Astrocyte (in vitro differentiated cells and primary cell): ENCODE measurements around the gene CREB3L2. TPM values are rescaled to one million over a fixed set of nuclear protein-coding genes. Genes with fewer than 3 reads are reported as not detected.

Experiments
- DNase-seq: peaks from one replicate; pipeline ENCODE4 v3.0.0-alpha.2; 2010; ENCODE audit warnings: low read depth
- FAIRE-seq: peaks from 2 replicates; lab custom pipeline; 2011; peaks lifted over from hg19 to GRCh38; lab: Jason Lieb, UNC
- H2AFZ ChIP-seq: 2 replicates; pipeline ENCODE4 v1.6.0; 2012; ENCODE audit warnings: low read depth, low read length, inconsistent platforms
- H3K27ac ChIP-seq: 2 replicates; pipeline ENCODE4 v1.5.1; 2011; ENCODE audit warnings: low read depth, low read length, inconsistent platforms
- H3K27me3 ChIP-seq: 2 replicates; pipeline ENCODE4 v1.6.0; 2011; ENCODE audit warnings: low read length, inconsistent platforms; ENCODE audit not compliant: insufficient read depth
- H3K36me3 ChIP-seq: 2 replicates; pipeline ENCODE4 v1.5.1; 2011; ENCODE audit warnings: low read length, inconsistent platforms; ENCODE audit not compliant: insufficient read depth
- H3K4me1 ChIP-seq: 2 replicates; pipeline ENCODE4 v1.5.1; 2011; ENCODE audit warnings: low read length, inconsistent platforms; ENCODE audit not compliant: insufficient read depth
- H3K4me2 ChIP-seq: 2 replicates; pipeline ENCODE4 v1.6.0; 2012; ENCODE audit warnings: low read length, inconsistent platforms
- H3K4me3 ChIP-seq: 2 replicates; pipeline ENCODE4 v1.5.1; 2011; ENCODE audit warnings: low read depth, mild to moderate bottlenecking, low read length, inconsistent platforms; ENCODE audit not compliant: insufficient read depth
- H3K79me2 ChIP-seq: 2 replicates; pipeline ENCODE4 v1.6.0; 2012; ENCODE audit warnings: mild to moderate bottlenecking, low read length, inconsistent platforms; ENCODE audit not compliant: insufficient read depth
- H3K9ac ChIP-seq: 2 replicates; pipeline ENCODE4 v1.6.0; 2012; ENCODE audit warnings: mild to moderate bottlenecking, low read length, inconsistent platforms
- H3K9me3 ChIP-seq: 2 replicates; pipeline ENCODE4 v1.5.1; 2012; ENCODE audit warnings: low read depth, mild to moderate bottlenecking, low read length, inconsistent platforms; ENCODE audit not compliant: insufficient read depth
- H4K20me1 ChIP-seq: 2 replicates; pipeline ENCODE4 v1.6.0; 2012; ENCODE audit warnings: low read length, inconsistent platforms; ENCODE audit not compliant: insufficient read depth
- H3K27ac Mint-ChIP-seq: one replicate; pipeline ENCODE4 v1.8.0; 2021; ENCODE audit warnings: mild to moderate bottlenecking, mixed read lengths; ENCODE audit not compliant: unreplicated experiment
- H3K27me3 Mint-ChIP-seq: one replicate; pipeline ENCODE4 v1.8.0; 2021; ENCODE audit warnings: low read depth, mixed read lengths; ENCODE audit not compliant: unreplicated experiment
- H3K36me3 Mint-ChIP-seq: one replicate; pipeline ENCODE4 v1.8.0; 2021; ENCODE audit warnings: low read depth, mixed read lengths; ENCODE audit not compliant: unreplicated experiment
- H3K4me1 Mint-ChIP-seq: one replicate; pipeline ENCODE4 v1.8.0; 2021; ENCODE audit warnings: low read depth, mixed read lengths; ENCODE audit not compliant: unreplicated experiment
- H3K4me3 Mint-ChIP-seq: one replicate; pipeline ENCODE4 v1.8.0; 2021; ENCODE audit warnings: mild to moderate bottlenecking, moderate library complexity, mixed read lengths; ENCODE audit not compliant: unreplicated experiment
- H3K9me3 Mint-ChIP-seq: one replicate; pipeline ENCODE4 v1.8.0; 2021; ENCODE audit warnings: mild to moderate bottlenecking, mixed read lengths; ENCODE audit not compliant: unreplicated experiment
- CTCF ChIP-seq: IDR thresholded peaks from 2 replicates; pipeline ENCODE4 v1.5.1; 2011; ENCODE audit warnings: low read depth, mild to moderate bottlenecking, inconsistent platforms, low read length, moderate library complexity; ENCODE audit not compliant: insufficient read depth
- EZH2 ChIP-seq: IDR thresholded peaks from 2 replicates; pipeline ENCODE4 v1.6.1; 2012; ENCODE audit warnings: mild to moderate bottlenecking, low read length, inconsistent platforms; ENCODE audit not compliant: insufficient read depth
- total RNA-seq: library from RNA; stranded (reverse); gene quantifications from 2 replicates; pipeline ENCODE4 v1.2.1, GENCODE V29; 2021

Gene CREB3L2
- total RNA-seq, 1 donor from 2014 or later, result 116 TPM

GRCh38 chr7:137891016-137891655 lies 110.8 kb downstream of the CREB3L2 start:
- H3K79me2 ChIP-seq, result peaks cover 9% of the 10 kb centered on the region
- H3K36me3 ChIP-seq, result peaks cover 45% of the 10 kb centered on the region
- Mint-ChIP-seq H3K4me1 (peaks cover 11% of the 10 kb centered on the region), H3K27ac (no peak overlapping the region), H3K9me3 (no peaks in the 10 kb centered on the region), H3K4me3 (no peak overlapping the region), H3K27me3 (no peaks in the 10 kb centered on the region), H3K36me3 (peaks cover 47% of the 10 kb centered on the region)
- no peaks in the 10 kb centered on the region for H3K9me3 ChIP-seq
- no peak overlapping the region for H3K4me3 ChIP-seq
- TF ChIP-seq EZH2, result no peak
- TF ChIP-seq CTCF, result no peak
- no peak overlapping the region for H3K9ac ChIP-seq
- no peaks in the 10 kb centered on the region for H4K20me1 ChIP-seq
- no peaks in the 10 kb centered on the region for H3K4me1 ChIP-seq
- no peak for DNase-seq
- H3K4me2 ChIP-seq, result no peak overlapping the region
- no peaks in the 10 kb centered on the region for H3K27me3 ChIP-seq
- no peak overlapping the region for H3K27ac ChIP-seq
- H2AFZ ChIP-seq, result no peak overlapping the region
- no peak for FAIRE-seq

GRCh38 chr7:137890449-137890921 lies 111.4 kb downstream of the CREB3L2 start:
- Histone ChIP-seq H3K9ac (no peak overlapping the region), H3K79me2 (peaks cover 9% of the 10 kb centered on the region), H3K27me3 (no peaks in the 10 kb centered on the region), H3K4me3 (no peak overlapping the region), H4K20me1 (no peaks in the 10 kb centered on the region), H3K4me1 (peaks cover 4% of the 10 kb centered on the region), H3K36me3 (peaks cover 43% of the 10 kb centered on the region), H2AFZ (no peak overlapping the region), H3K27ac (no peak overlapping the region), H3K9me3 (no peaks in the 10 kb centered on the region), H3K4me2 (no peak overlapping the region)
- no peak for FAIRE-seq
- Mint-ChIP-seq H3K9me3 (no peaks in the 10 kb centered on the region), H3K27ac (no peak overlapping the region), H3K4me1 (peaks cover 17% of the 10 kb centered on the region), H3K4me3 (no peak overlapping the region), H3K27me3 (no peaks in the 10 kb centered on the region), H3K36me3 (peaks cover 41% of the 10 kb centered on the region)
- no peak for TF ChIP-seq EZH2
- TF ChIP-seq CTCF, result no peak
- DNase-seq, result no peak

GRCh38 chr7:137888241-137888640 lies 113.6 kb downstream of the CREB3L2 start:
- peaks cover 19% of the 10 kb centered on the region for H3K4me1 ChIP-seq
- Mint-ChIP-seq H3K27ac (no peak overlapping the region), H3K27me3 (no peaks in the 10 kb centered on the region), H3K36me3 (peaks cover 39% of the 10 kb centered on the region), H3K4me3 (no peak overlapping the region), H3K9me3 (no peaks in the 10 kb centered on the region), H3K4me1 (peaks cover 18% of the 10 kb centered on the region)
- H3K4me3 ChIP-seq, result no peak overlapping the region
- no peaks in the 10 kb centered on the region for H3K9me3 ChIP-seq
- peaks cover 38% of the 10 kb centered on the region for H3K36me3 ChIP-seq
- H4K20me1 ChIP-seq, result no peaks in the 10 kb centered on the region
- DNase-seq, result no peak
- no peak overlapping the region for H3K9ac ChIP-seq
- no peak overlapping the region for H3K4me2 ChIP-seq
- no peak overlapping the region for H2AFZ ChIP-seq
- peaks cover 9% of the 10 kb centered on the region for H3K79me2 ChIP-seq
- FAIRE-seq, result no peak
- no peaks in the 10 kb centered on the region for H3K27me3 ChIP-seq
- TF ChIP-seq CTCF (no peak), EZH2 (no peak)
- H3K27ac ChIP-seq, result no peak overlapping the region
